Right atrium auricular region (tissue), 2 donors: ENCODE measurements around the gene MOCOS. TPM values are rescaled to one million over a fixed set of nuclear protein-coding genes. Genes with fewer than 3 reads are reported as not detected.

Source experiments
- DNase-seq: peaks from one replicate; pipeline ENCODE4 v3.0.0-alpha.2; 2019; ENCODE audit warnings: low spot score
- H3K27ac ChIP-seq, 2 donors: fragments of 200-600 bp; sonication (generic); 1 replicate in 1 of 2; 2 replicates in 1 of 2; pipeline ENCODE4 v1.5.1; 2016 to 2019
- H3K27me3 ChIP-seq, 2 donors: fragments of 200-600 bp; sonication (generic); one replicate each; pipeline versions ENCODE4 v1.5.1 to v1.6.0; 2017 to 2019
- H3K36me3 ChIP-seq: fragments of 200-600 bp; sonication (generic); one replicate; pipeline ENCODE4 v1.5.1; 2016
- H3K4me1 ChIP-seq, 2 donors: fragments of 200-600 bp; sonication (generic); one replicate each; pipeline versions ENCODE4 v1.5.1 to v1.6.0; 2017 to 2019
- H3K4me3 ChIP-seq, 2 donors: fragments of 200-600 bp; sonication (generic); 1 replicate in 1 of 2; 2 replicates in 1 of 2; pipeline ENCODE4 v1.5.1; 2017 to 2019; ENCODE audit warnings: mild to moderate bottlenecking in 1 of 2, moderate library complexity in 1 of 2
- H3K9me3 ChIP-seq, 2 donors: fragments of 200-600 bp; sonication (generic); one replicate each; pipeline ENCODE4 v1.5.1; 2019
- total RNA-seq, 2 donors: library from RNA; depleted of rRNA; stranded (reverse); fragments of >200 nt; gene quantifications; one replicate each; pipeline ENCODE4 v1.1.0, GENCODE V29; 2016
- TF ChIP-seq, protein P1 (sequence below), 2 donors: fragments of 200-600 bp; sonication (generic); IDR thresholded peaks; one replicate each; pipeline ENCODE4 v1.5.1; 2019; ENCODE audit warnings: antibody characterized with exemption in 2 of 2

MOCOS gene
- total RNA-seq, 2 donors from 2014 or later: 0.11 to 0.51 TPM

DNA sequence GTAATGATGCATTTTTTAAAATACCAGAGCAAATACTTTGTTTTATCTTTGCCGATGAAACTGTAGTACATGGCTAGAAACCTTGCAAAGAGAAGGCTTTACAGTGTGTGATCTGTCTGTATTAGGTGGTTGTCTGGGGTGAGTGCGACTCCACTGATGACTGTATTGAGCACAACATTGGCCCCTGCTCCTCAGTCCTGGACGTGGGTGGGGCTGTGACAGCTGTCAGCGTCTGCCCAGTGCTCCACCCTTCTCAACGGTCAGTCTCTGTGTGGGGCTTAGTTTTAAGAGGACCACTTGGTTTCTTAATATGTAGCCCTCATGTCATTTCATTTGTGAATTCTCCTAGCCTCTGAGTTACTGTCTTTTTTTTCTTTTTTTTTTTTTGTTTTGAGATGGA lies 17.4 kb upstream of the MOCOS start:
- no peaks in the 10 kb centered on the region for H3K9me3 ChIP-seq
- H3K27ac ChIP-seq: no peak overlapping the region
- peaks cover 77% of the 10 kb centered on the region for H3K36me3 ChIP-seq
- TF ChIP-seq, protein P1, sequence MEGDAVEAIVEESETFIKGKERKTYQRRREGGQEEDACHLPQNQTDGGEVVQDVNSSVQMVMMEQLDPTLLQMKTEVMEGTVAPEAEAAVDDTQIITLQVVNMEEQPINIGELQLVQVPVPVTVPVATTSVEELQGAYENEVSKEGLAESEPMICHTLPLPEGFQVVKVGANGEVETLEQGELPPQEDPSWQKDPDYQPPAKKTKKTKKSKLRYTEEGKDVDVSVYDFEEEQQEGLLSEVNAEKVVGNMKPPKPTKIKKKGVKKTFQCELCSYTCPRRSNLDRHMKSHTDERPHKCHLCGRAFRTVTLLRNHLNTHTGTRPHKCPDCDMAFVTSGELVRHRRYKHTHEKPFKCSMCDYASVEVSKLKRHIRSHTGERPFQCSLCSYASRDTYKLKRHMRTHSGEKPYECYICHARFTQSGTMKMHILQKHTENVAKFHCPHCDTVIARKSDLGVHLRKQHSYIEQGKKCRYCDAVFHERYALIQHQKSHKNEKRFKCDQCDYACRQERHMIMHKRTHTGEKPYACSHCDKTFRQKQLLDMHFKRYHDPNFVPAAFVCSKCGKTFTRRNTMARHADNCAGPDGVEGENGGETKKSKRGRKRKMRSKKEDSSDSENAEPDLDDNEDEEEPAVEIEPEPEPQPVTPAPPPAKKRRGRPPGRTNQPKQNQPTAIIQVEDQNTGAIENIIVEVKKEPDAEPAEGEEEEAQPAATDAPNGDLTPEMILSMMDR (IDR thresholded peaks at IDR 0.05): no peak
- no peaks in the 10 kb centered on the region for H3K27me3 ChIP-seq
- H3K4me1 ChIP-seq: no peaks in the 10 kb centered on the region
- DNase-seq: no peak
- H3K4me3 ChIP-seq: no peak overlapping the region

DNA sequence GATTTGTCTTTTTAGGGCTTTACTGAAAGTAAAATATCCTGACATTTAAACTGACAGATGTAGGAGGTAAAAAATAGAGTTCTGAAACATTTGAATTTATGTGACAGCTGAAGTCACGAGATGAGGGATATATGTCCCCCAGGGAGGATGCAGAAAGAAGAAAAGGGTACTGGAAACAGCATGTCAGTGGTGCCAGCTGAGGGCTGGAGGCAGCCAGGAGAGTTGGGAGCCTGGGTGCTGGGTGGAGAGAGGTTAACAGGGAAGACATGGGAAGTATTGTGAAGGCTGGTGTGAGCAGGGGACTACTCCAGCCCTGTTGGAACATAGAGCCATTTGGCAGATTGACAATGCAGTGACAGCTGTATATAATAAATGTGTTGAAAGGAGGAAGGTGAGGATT lies 11.8 kb upstream of the MOCOS start:
- no peak for DNase-seq
- H3K27me3 ChIP-seq: no peaks in the 10 kb centered on the region
- H3K27ac ChIP-seq: no peak overlapping the region
- no peak overlapping the region for H3K4me3 ChIP-seq
- TF ChIP-seq, protein P1 (IDR thresholded peaks at IDR 0.05): no peak
- H3K36me3 ChIP-seq: peaks cover 52% of the 10 kb centered on the region
- no peaks in the 10 kb centered on the region for H3K9me3 ChIP-seq
- peaks cover 0 to 11% of the 10 kb centered on the region in 2 donors for H3K4me1 ChIP-seq

DNA sequence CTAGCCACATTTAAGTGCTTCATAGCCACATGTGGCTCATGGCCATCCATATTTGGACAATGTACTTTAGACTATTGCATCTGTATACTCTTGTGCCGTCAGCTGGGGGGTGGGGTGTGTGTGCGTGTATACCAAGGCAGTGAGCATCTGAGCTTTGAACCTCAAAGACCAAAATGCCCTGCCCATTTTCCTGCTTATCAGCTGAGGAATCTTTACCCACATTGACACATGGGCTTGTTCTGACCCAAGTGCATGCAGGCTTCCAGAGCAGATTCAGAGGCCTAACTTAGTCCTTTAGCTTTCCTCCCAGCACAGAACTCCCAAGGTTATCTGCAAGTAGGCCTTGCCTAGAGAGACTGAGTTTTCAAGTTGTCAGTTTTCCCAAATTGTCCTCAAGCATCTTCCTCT lies 11.1 kb upstream of the MOCOS start:
- peaks cover 46% of the 10 kb centered on the region for H3K36me3 ChIP-seq

DNA sequence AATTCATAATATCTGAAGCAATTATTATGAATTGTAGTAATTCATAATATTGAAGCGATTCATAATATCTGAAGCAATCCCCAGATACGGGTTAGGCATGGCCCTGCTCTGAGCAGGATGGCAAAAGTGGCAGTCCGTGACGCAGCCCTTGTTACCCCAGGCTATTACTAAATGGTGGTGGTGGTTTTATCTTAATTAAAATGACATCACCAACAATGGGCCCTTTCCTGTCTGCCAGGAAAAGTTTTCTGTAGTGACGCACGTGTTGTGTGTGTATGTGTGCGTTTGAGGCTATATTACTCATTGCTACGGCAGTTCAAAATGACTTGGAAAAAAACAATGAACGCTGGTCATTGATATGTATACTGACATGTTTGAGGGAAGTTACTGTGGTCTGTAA lies 10.6 kb upstream of the MOCOS start:
- Histone ChIP-seq H3K27me3 (no peaks in the 10 kb centered on the region), H3K9me3 (no peaks in the 10 kb centered on the region), H3K27ac (no peak overlapping the region), H3K4me3 (no peak overlapping the region), H3K36me3 (peaks cover 41% of the 10 kb centered on the region), H3K4me1 (peaks cover 0 to 11% of the 10 kb centered on the region in 2 donors)
- no peak for DNase-seq
- TF ChIP-seq, protein P1 (IDR thresholded peaks at IDR 0.05): no peak

More for the DNA sequence above, 11.1 kb upstream of the MOCOS start:
- Histone ChIP-seq H3K27me3 (no peaks in the 10 kb centered on the region), H3K4me3 (no peak overlapping the region), H3K9me3 (no peaks in the 10 kb centered on the region), H3K27ac (no peak overlapping the region), H3K4me1 (peaks cover 0 to 11% of the 10 kb centered on the region in 2 donors)
- TF ChIP-seq, protein P1 (IDR thresholded peaks at IDR 0.05): no peak
- DNase-seq: no peak

DNA sequence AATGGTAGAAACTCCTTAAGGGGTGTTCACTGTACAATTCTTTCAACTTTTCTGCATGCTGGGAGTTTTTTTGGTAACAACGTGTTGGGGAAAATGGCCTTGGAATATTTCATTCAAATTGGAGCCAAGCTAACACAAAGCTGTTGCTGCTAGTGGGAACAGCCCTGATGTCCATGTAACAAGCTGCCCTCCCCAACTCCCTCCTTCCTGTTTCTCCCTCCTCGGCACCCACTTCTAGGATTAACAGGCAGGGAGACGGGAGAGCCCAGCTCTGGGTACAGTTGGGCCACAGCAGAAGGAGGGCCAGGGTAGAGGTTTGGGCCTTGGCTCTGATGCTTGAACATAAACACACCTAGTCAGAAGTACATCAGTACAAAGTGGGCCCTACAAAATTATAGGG lies 9.4 kb upstream of the MOCOS start:
- H3K9me3 ChIP-seq: no peaks in the 10 kb centered on the region
- H3K4me1 ChIP-seq: peaks cover 0 to 11% of the 10 kb centered on the region in 2 donors
- peaks cover 29% of the 10 kb centered on the region for H3K36me3 ChIP-seq

More for the DNA sequence above, 9.4 kb upstream of the MOCOS start:
- TF ChIP-seq, protein P1 (IDR thresholded peaks at IDR 0.05): no peak
- Histone ChIP-seq H3K4me3 (no peak overlapping the region), H3K27me3 (no peaks in the 10 kb centered on the region), H3K27ac (no peak overlapping the region)
- no peak for DNase-seq
